Lung (tissue), 12 donors: ENCODE data around the gene FBXL16. TPM values are rescaled to one million over a fixed set of nuclear protein-coding genes. Genes with fewer than 3 reads are reported as not detected.

ENCODE experiments used
- ATAC-seq: fragments of 200-7000 bp; cut with Tn5 transposase; one replicate; pipeline ENCODE4 v1.9.1; 2020; ENCODE audit warnings: moderate number of reproducible peaks; ENCODE audit not compliant: insufficient read depth, low FRiP score
- DNase-seq, 3 donors: peaks; one replicate each; pipeline ENCODE4 v3.0.0-alpha.2; 2013 to 2017
- H3K27ac ChIP-seq, 2 donors: one replicate each; pipeline ENCODE4 v1.5.1; 2013; ENCODE audit warnings: mild to moderate bottlenecking in 2 of 2, moderate library complexity in 2 of 2, control low read depth in 1 of 2, inconsistent platforms in 1 of 2, low read depth in 1 of 2, low read length in 1 of 2
- H3K27me3 ChIP-seq, 3 donors: one replicate each; pipeline ENCODE4 v1.5.1; 2013; ENCODE audit warnings: low read length in 2 of 3; ENCODE audit not compliant: control insufficient read depth in 3 of 3, insufficient read depth in 3 of 3
- H3K36me3 ChIP-seq, 4 donors: one replicate each; pipeline ENCODE4 v1.5.1; 2013; ENCODE audit warnings: low read length in 4 of 4, mild to moderate bottlenecking in 1 of 4, moderate library complexity in 1 of 4; ENCODE audit not compliant: control insufficient read depth in 4 of 4, insufficient read depth in 4 of 4
- H3K4me1 ChIP-seq, 5 donors: one replicate each; pipeline ENCODE4 v1.5.1; 2013; ENCODE audit warnings: low read length in 5 of 5, mild to moderate bottlenecking in 2 of 5, moderate library complexity in 1 of 5; ENCODE audit not compliant: control insufficient read depth in 5 of 5, insufficient read depth in 5 of 5
- H3K4me3 ChIP-seq: one replicate; pipeline ENCODE4 v1.5.1; 2013; ENCODE audit warnings: mild to moderate bottlenecking, control low read depth, moderate library complexity
- H3K9ac ChIP-seq, 2 donors: one replicate each; pipeline ENCODE4 v1.5.1; 2013; ENCODE audit warnings: low read length in 2 of 2, control low read depth in 1 of 2; ENCODE audit not compliant: insufficient read depth in 1 of 2
- H3K9me3 ChIP-seq, 4 donors: one replicate each; pipeline ENCODE4 v1.5.1; 2013; ENCODE audit warnings: low read length in 3 of 4, mild to moderate bottlenecking in 1 of 4, moderate library complexity in 1 of 4; ENCODE audit not compliant: control insufficient read depth in 4 of 4, insufficient read depth in 3 of 4
- WGBS, 2 donors: extraction: QIAGEN DNeasy Blood & Tissue Kit; methylation state at CpG; one replicate each; pipeline ENCODE4 v1.1.7; 2013; 5-methylcytosine and 5-hydroxymethylcytosine counted together
- polyA plus RNA-seq, 2 donors: library from polyadenylated mRNA; stranded (reverse); fragments of 200-250 nt; gene quantifications; one replicate each; pipeline ENCODE4 v1.2.1, GENCODE V29; 2013
- total RNA-seq, 2 donors: library from RNA; depleted of rRNA in 1 of 2; stranded (reverse); fragments of >200 nt in 1 of 2; gene quantifications; one replicate each; pipeline ENCODE4 v1.2.1, GENCODE V29; 2014 to 2021
- TF ChIP-seq, protein P1 (sequence below): IDR thresholded peaks from 2 replicates; pipeline ENCODE4 v1.5.1; 2012; ENCODE audit warnings: mild to moderate bottlenecking; ENCODE audit errors: control extremely low read depth, extremely low read depth
- donor health status: control.
- donor health status: control.
- donor health status: Bipolar disorder and iron deficiency.
- donor health status: healthy.
- donor health status: DM: yes; HTN: yes; CAD: no.

The FBXL16 gene
- total and polyA plus RNA-seq, 4 donors, result 0.14 to 7.4 (median 2.9) TPM

DNA sequence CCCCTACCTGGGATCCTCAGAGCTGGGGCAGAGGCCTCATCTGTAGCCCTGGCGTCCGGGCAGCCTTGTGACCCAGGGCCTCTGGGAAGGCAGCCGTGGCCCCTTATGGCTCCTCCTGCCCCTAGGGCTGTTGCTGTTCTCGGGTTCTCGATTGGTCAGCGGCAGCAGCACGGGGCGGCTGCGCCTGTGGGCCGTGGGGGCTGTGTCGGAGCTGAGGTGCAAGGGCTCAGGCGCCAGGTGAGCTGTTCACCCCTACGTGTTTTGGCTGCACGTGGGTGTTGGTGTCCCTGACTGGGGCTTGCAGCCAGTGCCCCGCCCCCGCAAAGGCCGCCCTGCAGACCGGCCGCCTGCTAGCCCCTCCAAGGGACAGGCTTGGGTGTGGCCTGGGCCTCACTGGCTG is 43.5 kb downstream of the FBXL16 start:
- TF ChIP-seq, protein P1, sequence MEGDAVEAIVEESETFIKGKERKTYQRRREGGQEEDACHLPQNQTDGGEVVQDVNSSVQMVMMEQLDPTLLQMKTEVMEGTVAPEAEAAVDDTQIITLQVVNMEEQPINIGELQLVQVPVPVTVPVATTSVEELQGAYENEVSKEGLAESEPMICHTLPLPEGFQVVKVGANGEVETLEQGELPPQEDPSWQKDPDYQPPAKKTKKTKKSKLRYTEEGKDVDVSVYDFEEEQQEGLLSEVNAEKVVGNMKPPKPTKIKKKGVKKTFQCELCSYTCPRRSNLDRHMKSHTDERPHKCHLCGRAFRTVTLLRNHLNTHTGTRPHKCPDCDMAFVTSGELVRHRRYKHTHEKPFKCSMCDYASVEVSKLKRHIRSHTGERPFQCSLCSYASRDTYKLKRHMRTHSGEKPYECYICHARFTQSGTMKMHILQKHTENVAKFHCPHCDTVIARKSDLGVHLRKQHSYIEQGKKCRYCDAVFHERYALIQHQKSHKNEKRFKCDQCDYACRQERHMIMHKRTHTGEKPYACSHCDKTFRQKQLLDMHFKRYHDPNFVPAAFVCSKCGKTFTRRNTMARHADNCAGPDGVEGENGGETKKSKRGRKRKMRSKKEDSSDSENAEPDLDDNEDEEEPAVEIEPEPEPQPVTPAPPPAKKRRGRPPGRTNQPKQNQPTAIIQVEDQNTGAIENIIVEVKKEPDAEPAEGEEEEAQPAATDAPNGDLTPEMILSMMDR, result no peak
- WGBS, 2 donors, result 96 to 97% methylated on average over 19 of the region's 19 CpGs
- peaks cover 0 to 15% (median 2%) of the 10 kb centered on the region in 4 donors for H3K36me3 ChIP-seq
- DNase-seq (no peak), ATAC-seq (no peak)
- H3K27me3 ChIP-seq, result no peaks in the 10 kb centered on the region
- peaks cover 0 to 7% (median 0%) of the 10 kb centered on the region in 5 donors for H3K4me1 ChIP-seq
- H3K9ac ChIP-seq, result no peak overlapping the region
- H3K9me3 ChIP-seq, result no peaks in the 10 kb centered on the region
- H3K27ac ChIP-seq, result no peak overlapping the region
- no peak overlapping the region for H3K4me3 ChIP-seq

DNA sequence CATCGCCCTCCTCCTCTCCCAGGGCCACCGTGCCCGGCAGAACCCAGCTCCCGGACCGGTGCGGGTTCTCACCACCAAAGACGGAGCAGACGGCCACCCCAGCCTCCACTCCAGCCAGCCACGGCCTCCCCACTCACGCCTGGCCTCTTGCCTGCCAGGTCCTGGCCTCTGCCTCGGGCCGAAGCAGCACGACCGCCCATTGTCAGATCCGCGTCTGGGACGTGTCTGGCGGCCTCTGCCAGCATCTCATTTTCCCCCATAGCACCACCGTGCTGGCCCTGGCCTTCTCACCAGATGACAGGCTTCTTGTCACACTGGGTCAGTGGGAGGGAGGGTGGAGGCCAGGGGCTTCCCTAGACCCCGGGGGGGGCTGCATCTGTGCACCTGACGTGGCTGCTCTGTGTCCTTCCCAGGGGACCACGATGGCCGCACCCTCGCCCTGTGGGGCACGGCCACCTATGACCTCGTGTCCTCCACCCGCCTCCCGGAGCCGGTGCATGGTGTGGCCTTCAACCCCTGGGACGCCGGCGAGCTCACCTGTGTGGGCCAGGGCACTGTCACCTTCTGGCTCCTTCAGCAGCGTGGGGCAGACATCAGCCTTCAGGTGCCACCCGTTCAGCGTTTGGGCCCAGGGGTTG is 44.3 kb downstream of the FBXL16 start:
- H3K4me1 ChIP-seq, result peaks cover 0 to 7% (median 0%) of the 10 kb centered on the region in 5 donors
- peaks cover 0 to 21% (median 2%) of the 10 kb centered on the region in 4 donors for H3K36me3 ChIP-seq
- no peak overlapping the region for H3K4me3 ChIP-seq
- peak overlapping the region in 1 of 2 donors; percentile 34 for H3K27ac ChIP-seq
- 60 to 71% methylated on average over 35 of the region's 35 CpGs for WGBS, 2 donors
- TF ChIP-seq, protein P1, result no peak
- DNase-seq (no peak), ATAC-seq (no peak)
- H3K9ac ChIP-seq, result no peak overlapping the region
- H3K27me3 ChIP-seq, result no peaks in the 10 kb centered on the region
- H3K9me3 ChIP-seq, result no peaks in the 10 kb centered on the region

DNA sequence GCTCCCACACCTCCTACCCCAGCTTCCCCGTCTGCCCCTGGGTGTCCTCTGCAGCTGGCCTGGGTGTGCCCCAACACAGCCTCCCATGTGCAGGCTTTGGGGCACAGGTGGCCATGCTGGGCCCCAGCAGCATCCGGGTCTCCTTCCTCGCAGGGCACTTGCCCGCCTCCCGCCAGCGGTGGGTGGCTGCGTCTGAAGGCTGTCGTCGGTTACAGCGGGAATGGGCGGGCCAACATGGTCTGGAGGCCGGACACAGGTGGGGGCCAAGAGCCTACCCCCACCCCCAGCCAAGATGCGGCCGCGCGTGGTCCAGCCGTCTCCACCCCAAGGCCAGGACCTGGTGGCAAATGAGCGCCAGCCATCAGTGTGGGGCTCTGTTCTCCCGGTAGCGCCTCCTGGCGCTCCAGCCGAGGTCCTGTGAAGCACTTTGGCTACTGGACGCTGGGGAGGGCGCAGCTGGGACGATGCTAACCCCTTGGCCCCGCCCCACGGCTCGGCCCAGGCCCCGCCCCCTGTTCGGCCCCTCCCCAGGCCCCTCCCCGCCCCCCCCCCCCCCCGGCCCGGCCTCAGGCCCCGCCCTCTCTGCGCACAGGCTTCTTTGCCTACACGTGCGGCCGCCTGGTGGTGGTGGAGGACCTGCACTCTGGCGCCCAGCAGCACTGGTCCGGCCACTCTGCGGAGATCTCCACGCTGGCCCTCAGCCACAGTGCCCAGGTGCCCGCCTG is 45.0 kb downstream of the FBXL16 start:
- TF ChIP-seq, protein P1, result peak; percentile 25
- Histone ChIP-seq H3K4me3 (no peak overlapping the region), H3K9ac (no peak overlapping the region), H3K36me3 (peaks cover 0 to 27% (median 2%) of the 10 kb centered on the region in 4 donors), H3K27ac (peak overlapping the region; percentile 68 to 69), H3K27me3 (no peaks in the 10 kb centered on the region), H3K4me1 (peaks cover 0 to 7% (median 0%) of the 10 kb centered on the region in 5 donors), H3K9me3 (no peaks in the 10 kb centered on the region)
- ATAC-seq, result peak; percentile 82
- WGBS, 2 donors, result 6 to 17% methylated on average over 28 to 39 of the region's 43 CpGs
- peak; percentile 66 to 83 (median 70) for DNase-seq
